ENCODE results near the gene PSG6.
"Not testable (repeated sequence)": the region's sequence is repeated elsewhere in the genome, so short reads cannot be mapped to it uniquely, and the experiment has no call there.

DNA sequence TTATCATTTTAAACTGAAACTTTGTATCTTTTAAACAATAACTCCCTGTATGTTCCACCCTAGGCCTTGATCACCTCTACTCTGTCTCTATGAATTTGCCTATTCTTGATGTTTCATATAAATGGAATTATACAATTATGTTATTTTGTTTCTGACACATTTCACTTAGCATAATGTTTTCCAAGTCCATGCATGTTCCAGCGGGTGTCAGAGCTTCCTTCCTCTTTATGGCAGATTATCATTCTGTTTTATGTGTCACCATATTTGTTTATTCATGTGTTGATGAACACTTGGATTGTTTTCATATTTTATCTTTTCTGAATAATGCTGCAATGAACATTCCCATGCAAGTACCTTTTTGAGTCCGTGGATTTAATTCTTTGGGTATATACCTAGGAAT lies 35.0 kb downstream of the PSG6 start:
- TF ChIP-seq, protein P1, sequence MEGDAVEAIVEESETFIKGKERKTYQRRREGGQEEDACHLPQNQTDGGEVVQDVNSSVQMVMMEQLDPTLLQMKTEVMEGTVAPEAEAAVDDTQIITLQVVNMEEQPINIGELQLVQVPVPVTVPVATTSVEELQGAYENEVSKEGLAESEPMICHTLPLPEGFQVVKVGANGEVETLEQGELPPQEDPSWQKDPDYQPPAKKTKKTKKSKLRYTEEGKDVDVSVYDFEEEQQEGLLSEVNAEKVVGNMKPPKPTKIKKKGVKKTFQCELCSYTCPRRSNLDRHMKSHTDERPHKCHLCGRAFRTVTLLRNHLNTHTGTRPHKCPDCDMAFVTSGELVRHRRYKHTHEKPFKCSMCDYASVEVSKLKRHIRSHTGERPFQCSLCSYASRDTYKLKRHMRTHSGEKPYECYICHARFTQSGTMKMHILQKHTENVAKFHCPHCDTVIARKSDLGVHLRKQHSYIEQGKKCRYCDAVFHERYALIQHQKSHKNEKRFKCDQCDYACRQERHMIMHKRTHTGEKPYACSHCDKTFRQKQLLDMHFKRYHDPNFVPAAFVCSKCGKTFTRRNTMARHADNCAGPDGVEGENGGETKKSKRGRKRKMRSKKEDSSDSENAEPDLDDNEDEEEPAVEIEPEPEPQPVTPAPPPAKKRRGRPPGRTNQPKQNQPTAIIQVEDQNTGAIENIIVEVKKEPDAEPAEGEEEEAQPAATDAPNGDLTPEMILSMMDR (optimal IDR thresholded peaks at IDR 0.05 in 1 of 3, IDR thresholded peaks at IDR 0.05 in 1 of 3, conservative IDR thresholded peaks at IDR 0.05 in 1 of 3; ENCODE audit: extremely low read depth in 1 of 3, insufficient read depth in 2 of 3, low read length in 3 of 3) = not testable (repeated sequence)
- TF ChIP-seq EZH2 (IDR thresholded peaks at IDR 0.05; ENCODE audit: low read length) = not testable (repeated sequence)
